ENCODE results near the gene CCDC137. TPM values are rescaled to one million over a fixed set of nuclear protein-coding genes. Genes with fewer than 3 reads are reported as not detected.
"Not testable (repeated sequence)": the region's sequence is repeated elsewhere in the genome, so short reads cannot be mapped to it uniquely, and the experiment has no call there.

CCDC137 gene, protein sequence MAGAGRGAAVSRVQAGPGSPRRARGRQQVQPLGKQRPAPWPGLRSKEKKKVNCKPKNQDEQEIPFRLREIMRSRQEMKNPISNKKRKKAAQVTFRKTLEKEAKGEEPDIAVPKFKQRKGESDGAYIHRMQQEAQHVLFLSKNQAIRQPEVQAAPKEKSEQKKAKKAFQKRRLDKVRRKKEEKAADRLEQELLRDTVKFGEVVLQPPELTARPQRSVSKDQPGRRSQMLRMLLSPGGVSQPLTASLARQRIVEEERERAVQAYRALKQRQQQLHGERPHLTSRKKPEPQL
- total RNA-seq (4.3 TPM), polyA plus RNA-seq (15.9 TPM)

DNA sequence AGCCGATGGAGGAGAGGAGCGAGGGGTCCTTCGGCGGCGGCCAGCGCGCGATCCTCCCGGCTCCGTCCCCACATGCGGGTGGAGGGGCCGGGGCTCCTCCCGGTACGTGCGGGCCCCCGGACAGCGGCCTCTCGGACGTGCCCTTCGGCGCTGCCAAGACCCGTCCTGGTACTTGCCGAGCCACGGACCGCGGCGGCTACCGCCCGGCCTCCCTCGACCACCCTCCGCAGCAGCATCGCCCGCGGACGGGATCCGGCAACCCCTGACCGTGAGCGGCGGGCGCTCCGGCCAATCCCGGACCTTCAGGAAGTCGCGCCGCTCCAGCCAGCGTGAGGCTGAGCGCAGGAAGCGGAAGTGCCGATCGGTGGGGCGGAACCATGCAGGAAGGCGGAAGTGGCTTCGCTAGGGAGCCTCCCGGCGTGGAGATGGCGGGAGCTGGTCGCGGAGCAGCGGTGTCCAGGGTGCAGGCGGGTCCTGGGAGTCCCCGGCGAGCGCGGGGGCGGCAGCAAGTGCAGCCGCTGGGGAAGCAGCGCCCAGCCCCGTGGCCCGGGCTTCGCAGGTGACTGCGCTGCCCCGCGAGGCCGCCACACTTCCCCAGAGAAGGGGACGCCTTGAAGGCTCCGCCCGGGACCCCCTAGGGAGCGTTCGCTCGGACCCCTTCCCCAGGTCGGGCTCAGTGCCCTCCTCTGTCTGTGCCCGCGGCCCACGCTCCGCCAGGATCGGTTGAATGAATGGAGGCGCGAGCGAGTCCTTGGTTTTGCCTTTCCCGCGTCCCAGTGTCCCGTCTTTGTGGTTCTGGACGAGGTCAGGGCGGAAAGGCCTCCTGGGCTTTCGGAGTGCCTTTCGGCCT is at the start of gene CCDC137, which contains the start of gene OXLD1:
Gene CCDC137, plus strand, starts transcription at position 396 of the 850 bp plus-strand sequence. Its CDS starts 30 bp downstream, at position 426.
Gene OXLD1, minus strand, starts transcription at position 264 of the 850 bp plus-strand sequence. Its CDS starts 28 bp downstream, at position 236.
- H3K4me3 ChIP-seq (ENCODE audit: low read depth, low read length) = peak within 1 kb of the TSS; percentile 81
- no peaks in the 10 kb centered on the region for H3K36me3 ChIP-seq (ENCODE audit: insufficient read depth)
- H3K4me1 ChIP-seq (ENCODE audit: insufficient read depth) = peaks cover 2% of the 10 kb centered on the region
- DNase-seq (ENCODE audit: extremely low spot score) = peak; percentile 82
- H3K27ac ChIP-seq (ENCODE audit: low read depth) = peak within 1 kb of the TSS; percentile 71
- under 1% methylated on average over 96 of the region's 96 CpGs for WGBS

DNA sequence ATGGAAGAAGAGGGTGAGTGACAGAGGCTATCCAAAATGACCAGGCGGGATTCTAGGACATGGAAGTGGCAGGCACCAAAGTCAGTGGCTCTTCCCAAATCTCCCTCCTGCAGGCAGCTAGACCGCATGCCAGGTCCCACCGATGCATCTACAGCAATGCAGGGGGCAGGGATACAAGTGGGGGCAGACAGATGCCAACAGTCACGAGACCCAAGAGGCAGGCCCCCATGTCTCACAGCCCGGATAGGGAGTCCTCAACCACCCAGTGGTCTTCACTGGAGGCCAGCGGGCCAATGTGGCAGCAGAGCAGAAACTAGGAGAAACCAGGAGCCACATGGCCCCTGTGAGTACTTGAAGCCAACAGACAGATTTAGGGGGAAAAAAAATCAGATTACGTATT is 49.7 kb upstream of the CCDC137 start:
- no peak for DNase-seq (ENCODE audit: extremely low spot score)
- no peak overlapping the region for H3K27ac ChIP-seq (ENCODE audit: low read depth)
- H3K4me3 ChIP-seq (ENCODE audit: low read depth, low read length) = no peak overlapping the region
- no peaks in the 10 kb centered on the region for H3K4me1 ChIP-seq (ENCODE audit: insufficient read depth)
- WGBS = 65% methylated on average over 7 of the region's 7 CpGs
- H3K36me3 ChIP-seq (ENCODE audit: insufficient read depth) = peaks cover 7% of the 10 kb centered on the region

DNA sequence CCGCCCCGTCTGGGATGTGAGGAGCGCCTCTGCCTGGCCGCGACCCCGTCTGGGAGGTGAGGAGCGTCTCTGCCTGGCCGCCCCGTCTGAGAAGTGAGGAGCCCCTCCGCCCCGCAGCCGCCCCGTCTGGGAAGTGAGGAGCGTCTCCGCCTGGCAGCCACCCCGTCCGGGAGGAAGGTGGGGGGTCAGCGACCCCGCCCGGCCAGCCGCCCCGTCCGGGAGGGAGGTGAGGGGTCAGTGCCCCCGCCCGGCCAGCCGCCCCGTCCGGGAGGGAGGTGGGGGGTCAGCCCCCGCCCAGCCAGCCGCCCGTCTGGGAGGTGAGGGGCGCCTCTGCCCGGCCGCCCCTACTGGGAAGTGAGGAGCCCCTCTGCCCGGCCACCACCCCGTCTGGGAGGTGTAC is 48.2 kb upstream of the CCDC137 start:
- not testable (repeated sequence) for H3K4me1 ChIP-seq (ENCODE audit: insufficient read depth); H3K36me3 ChIP-seq (ENCODE audit: insufficient read depth); H3K27ac ChIP-seq (ENCODE audit: low read depth); H3K4me3 ChIP-seq (ENCODE audit: low read depth, low read length); DNase-seq (ENCODE audit: extremely low spot score)
- WGBS = 93% methylated on average over 32 of the region's 36 CpGs

DNA sequence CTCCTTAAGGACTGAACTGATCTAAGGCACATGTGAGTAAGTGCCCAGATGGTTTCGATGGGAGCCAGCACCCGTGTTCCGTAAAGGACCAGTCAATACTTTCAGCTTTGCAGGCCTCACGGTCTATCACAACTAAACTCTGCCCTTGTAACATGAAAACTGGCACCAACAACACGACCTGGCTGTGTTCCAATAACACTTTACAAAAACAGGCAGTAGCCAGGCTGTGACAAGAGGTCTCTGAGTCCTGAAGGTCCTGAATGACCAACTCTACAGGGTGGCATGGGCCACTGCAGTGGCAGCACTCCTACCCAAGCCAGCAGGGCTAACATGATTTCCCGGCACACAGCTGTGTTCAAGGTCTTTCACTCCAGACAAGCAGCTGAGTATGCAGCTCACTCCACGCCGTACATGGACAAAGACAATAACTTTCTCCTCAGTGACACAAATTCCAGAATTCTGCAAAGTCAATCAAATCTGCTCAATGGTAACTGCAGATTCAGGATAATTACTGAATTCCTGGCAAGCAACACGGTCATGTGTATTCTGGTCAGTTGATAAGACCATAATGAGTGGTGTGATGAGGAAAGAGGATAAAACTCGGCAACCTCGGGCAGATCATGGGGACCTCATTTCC is 44.9 kb upstream of the CCDC137 start:
- DNase-seq (ENCODE audit: extremely low spot score) = no peak
- Histone ChIP-seq H3K4me1 (ENCODE audit: insufficient read depth) (no peaks in the 10 kb centered on the region), H3K4me3 (ENCODE audit: low read depth, low read length) (no peak overlapping the region), H3K36me3 (ENCODE audit: insufficient read depth) (peaks cover 10% of the 10 kb centered on the region), H3K27ac (ENCODE audit: low read depth) (no peak overlapping the region)
- 86% methylated on average over 11 of the region's 11 CpGs for WGBS

DNA sequence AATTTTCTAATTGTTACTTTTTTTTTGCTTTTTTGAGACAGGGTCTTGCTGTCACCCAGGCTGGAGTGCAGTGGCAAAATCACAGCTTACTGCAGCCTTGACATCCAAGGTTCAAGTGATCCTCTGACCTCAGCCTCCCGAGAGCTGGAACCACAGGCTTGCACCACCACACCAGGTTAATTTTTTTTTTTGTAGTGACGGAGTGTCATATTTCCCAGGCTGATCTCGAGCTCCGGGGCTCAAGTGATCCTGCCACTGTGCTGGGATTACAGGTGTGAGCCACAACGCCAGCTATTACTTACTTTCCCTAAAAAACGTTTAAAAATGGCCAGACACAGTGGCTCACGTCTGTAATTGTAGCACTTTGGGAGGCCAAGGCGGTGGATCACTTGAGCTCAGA is 36.3 kb upstream of the CCDC137 start:
- Histone ChIP-seq H3K4me3 (ENCODE audit: low read depth, low read length) (no peak overlapping the region), H3K27ac (ENCODE audit: low read depth) (no peak overlapping the region), H3K36me3 (ENCODE audit: insufficient read depth) (peaks cover 10% of the 10 kb centered on the region), H3K4me1 (ENCODE audit: insufficient read depth) (no peaks in the 10 kb centered on the region)
- DNase-seq (ENCODE audit: extremely low spot score) = no peak
- 85% methylated on average over 8 of the region's 8 CpGs for WGBS

DNA sequence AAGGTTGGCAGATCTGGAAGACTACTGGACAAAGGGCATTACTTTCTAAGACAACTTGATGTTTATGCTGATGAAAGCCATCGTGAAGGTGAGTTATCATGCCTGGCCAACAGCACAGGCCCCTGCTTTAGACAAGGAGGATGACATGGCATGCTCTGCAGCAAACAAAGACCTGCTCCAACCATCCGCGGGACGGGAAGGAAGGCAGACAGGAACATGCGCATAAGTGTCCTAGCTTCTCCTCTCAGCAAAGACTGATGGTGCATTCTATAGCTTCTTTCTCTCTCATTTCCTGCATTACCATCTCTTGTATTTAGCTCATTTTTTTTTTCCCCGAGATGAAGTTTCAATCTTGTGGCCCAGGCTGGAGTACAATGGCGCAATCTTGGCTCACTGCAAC is 35.1 kb upstream of the CCDC137 start:
- WGBS = 73% methylated on average over 7 of the region's 7 CpGs
- no peaks in the 10 kb centered on the region for H3K4me1 ChIP-seq (ENCODE audit: insufficient read depth)

DNA sequence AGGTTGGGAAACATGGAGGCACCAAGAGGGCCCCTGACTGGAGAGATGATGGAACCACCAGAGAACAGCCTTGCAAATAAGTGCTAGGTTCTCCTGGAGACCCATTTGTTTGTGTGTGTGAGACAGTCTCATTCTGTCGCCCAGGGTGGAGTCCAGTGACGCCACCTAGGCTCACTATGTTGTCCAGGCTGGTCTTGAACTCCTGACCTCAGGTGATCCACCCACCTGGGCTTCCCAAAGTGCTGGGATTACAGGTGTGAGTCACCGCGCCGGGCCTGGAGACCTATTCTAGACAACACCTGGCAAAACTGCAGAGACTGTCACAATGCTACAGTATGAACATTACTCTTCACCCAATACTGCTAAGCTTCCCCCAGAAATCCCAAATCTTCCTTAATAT is 31.1 kb upstream of the CCDC137 start:
- Histone ChIP-seq H3K4me3 (ENCODE audit: low read depth, low read length) (no peak overlapping the region), H3K4me1 (ENCODE audit: insufficient read depth) (no peaks in the 10 kb centered on the region), H3K36me3 (ENCODE audit: insufficient read depth) (no peaks in the 10 kb centered on the region), H3K27ac (ENCODE audit: low read depth) (no peak overlapping the region)
- no peak for DNase-seq (ENCODE audit: extremely low spot score)
- WGBS = 89% methylated on average over 5 of the region's 5 CpGs

More for the DNA sequence above, 35.1 kb upstream of the CCDC137 start:
- Histone ChIP-seq H3K4me3 (ENCODE audit: low read depth, low read length) (no peak overlapping the region), H3K27ac (ENCODE audit: low read depth) (no peak overlapping the region), H3K36me3 (ENCODE audit: insufficient read depth) (peaks cover 7% of the 10 kb centered on the region)
- no peak for DNase-seq (ENCODE audit: extremely low spot score)

DNA sequence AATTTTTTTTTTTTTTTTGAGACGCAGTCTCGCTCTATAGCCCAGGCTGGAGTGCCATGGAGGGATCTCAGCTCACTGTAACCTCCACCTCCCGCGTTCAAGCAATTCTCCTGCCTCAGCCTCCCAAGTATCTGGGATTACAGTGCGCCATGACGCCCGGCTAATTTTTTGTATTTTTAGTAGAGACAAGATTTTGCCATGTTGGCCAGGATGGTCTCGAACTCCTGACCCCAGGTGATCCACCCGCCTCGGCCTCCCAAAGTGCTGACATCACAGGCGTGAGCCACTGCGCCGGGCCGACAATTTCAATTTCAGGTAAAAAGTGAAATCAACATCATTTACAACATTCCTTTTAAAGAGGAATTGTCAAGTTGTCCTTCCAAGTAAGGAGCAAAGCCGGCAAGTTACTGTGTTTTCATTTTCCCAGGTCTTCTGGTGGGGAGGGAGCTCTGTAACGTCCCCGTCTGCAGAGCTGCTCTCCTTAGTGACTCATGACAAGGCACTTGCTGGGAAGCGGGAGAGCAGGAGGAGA is 30.5 kb upstream of the CCDC137 start:
- H3K4me1 ChIP-seq (ENCODE audit: insufficient read depth) = no peaks in the 10 kb centered on the region
- no peaks in the 10 kb centered on the region for H3K36me3 ChIP-seq (ENCODE audit: insufficient read depth)
- peak overlapping the region; percentile 76 for H3K27ac ChIP-seq (ENCODE audit: low read depth)
- H3K4me3 ChIP-seq (ENCODE audit: low read depth, low read length) = peak overlapping the region; percentile 87
- DNase-seq (ENCODE audit: extremely low spot score) = no peak
- 36% methylated on average over 18 of the region's 18 CpGs for WGBS

DNA sequence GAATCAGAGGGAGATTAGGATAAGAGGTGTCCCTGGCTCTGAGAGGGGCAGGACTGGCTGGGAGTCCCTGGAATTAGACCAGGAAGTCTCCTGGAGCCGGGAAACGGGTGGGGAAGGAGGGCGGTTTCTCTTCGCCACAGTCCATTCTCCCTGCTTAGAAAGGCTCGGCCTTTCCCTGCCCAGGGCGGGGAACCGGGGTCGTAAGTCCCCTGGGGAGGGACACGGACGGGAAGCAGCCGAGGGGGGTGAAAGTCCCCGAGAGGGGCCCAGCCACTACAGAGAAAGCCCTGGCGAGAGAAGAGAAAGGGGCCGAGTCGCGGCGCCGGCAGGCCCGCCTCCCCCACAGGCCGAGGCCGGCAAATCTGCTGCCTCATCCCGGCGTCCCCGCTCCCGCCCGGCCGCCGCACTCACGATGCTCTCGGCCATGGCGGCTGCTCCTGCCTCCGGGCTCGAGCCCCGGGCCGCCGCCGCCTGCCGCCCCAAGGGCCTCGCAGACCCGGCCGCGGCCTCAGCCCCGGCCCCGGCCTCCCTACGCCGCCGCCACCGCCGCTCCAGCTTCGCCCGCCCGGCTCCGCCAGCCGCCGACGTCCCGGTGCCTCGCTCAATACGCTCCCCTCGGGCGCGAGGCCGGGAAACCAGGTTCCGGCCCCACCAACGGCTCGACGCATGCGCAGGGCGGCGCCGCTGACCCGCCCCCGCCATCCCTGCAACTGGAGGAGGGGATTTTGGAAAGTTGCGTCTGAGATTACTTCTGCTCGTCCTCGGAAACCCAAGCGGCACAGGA is 29.8 kb upstream of the CCDC137 start, which contains the start of the genes NPLOC4 and TSPAN10:
Gene NPLOC4, minus strand, starts transcription at position 608 of the 784 bp plus-strand sequence. Its CDS starts 182 bp downstream, at position 426.
Gene TSPAN10, plus strand, starts transcription at position 692 of the 784 bp plus-strand sequence. CDS start 5,217 bp downstream, outside the sequence.
- under 1% methylated on average over 77 of the region's 77 CpGs for whole genome bisulfite sequencing
- peak within 1 kb of the TSS; percentile 87 for H3K4me3 ChIP-seq (ENCODE audit: low read depth, low read length)
- H3K36me3 ChIP-seq (ENCODE audit: insufficient read depth) = no peaks in the 10 kb centered on the region
- DNase-seq (ENCODE audit: extremely low spot score) = peak; percentile 60
- H3K4me1 ChIP-seq (ENCODE audit: insufficient read depth) = no peaks in the 10 kb centered on the region
- peak within 1 kb of the TSS; percentile 76 for H3K27ac ChIP-seq (ENCODE audit: low read depth)

DNA sequence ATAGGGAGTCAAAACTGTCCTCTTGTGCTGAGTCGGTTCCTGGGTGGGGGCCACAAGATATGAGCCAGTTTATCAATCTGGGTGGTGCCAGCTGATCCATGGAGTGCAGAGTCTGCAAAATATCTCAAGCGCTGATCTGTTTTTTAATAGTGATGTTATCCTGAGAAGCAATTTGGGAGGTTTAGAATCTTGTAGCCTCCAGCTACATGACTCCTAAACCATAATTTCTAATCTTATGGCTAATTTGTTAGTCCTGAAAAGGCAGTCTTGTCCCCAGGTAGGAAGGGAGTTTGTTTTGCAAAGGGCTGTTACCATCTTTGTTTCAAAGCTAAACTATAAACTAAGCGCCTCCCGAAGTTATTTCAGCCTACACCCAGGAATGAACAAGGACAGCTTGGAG is 27.9 kb upstream of the CCDC137 start:
- Histone ChIP-seq H3K4me1 (ENCODE audit: insufficient read depth) (no peaks in the 10 kb centered on the region), H3K4me3 (ENCODE audit: low read depth, low read length) (no peak overlapping the region), H3K36me3 (ENCODE audit: insufficient read depth) (no peaks in the 10 kb centered on the region), H3K27ac (ENCODE audit: low read depth) (no peak overlapping the region)
- DNase-seq (ENCODE audit: extremely low spot score) = no peak
- 71% methylated on average over 4 of the region's 4 CpGs for WGBS

DNA sequence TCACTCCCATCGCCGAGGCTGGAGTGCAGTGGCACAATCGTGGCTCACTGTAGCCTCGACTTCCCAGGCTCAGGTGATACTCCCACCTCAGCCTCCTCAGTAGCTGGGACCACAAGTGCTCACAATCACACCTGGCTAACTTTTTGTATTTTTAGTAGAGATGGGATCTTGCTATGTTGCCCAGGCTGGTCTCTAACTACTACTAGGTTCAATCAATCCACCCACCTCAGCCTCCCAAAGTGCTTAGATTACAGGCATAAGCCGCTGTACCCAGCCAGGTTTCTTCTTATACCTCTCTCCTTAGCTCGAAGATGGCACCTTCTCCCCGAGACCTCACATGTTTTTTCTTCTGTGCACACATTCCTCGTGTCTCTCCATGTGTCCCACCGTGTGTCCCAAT is 26.5 kb upstream of the CCDC137 start:
- no peak overlapping the region for H3K4me3 ChIP-seq (ENCODE audit: low read depth, low read length)
- no peaks in the 10 kb centered on the region for H3K4me1 ChIP-seq (ENCODE audit: insufficient read depth)
- no peak for DNase-seq (ENCODE audit: extremely low spot score)
- H3K27ac ChIP-seq (ENCODE audit: low read depth) = no peak overlapping the region
- H3K36me3 ChIP-seq (ENCODE audit: insufficient read depth) = no peaks in the 10 kb centered on the region
- WGBS = 92% methylated on average over 9 of the region's 9 CpGs

DNA sequence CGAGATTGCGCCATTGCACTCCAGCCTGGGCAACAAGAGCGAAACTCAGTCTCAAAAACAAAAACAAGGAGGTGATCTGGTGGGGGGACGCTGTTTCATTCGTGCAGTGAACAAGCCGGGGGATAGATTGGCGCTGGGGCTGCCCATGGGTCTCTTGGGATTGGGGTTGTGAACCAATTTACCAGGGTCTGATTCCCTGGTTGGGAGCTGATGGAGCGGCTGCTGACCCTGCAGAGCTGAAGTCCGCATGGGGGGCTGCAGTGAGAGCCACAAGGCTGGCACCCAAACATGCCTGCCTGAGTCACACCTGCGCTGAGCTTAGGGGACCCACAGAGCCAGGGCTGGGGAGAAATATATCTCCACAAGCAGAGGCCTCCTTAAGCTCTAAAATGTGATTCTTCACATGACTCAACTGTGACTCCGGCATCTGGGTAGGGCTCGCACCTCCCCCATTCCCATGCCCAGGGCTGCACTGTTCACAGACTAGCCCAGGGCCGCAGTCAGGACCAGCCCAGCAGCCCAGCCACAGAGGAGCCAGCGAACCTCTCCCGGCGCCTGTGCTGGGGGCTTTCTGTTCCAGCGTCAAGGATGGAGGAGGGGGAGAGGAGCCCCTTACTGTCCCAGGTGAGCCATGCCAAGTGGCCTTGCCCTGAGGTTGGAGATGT is 24.6 kb upstream of the CCDC137 start:
- no peak overlapping the region for H3K27ac ChIP-seq (ENCODE audit: low read depth)
- H3K36me3 ChIP-seq (ENCODE audit: insufficient read depth) = no peaks in the 10 kb centered on the region
- WGBS = 88% methylated on average over 17 of the region's 17 CpGs
- no peak for DNase-seq (ENCODE audit: extremely low spot score)
- H3K4me3 ChIP-seq (ENCODE audit: low read depth, low read length) = no peak overlapping the region
- H3K4me1 ChIP-seq (ENCODE audit: insufficient read depth) = no peaks in the 10 kb centered on the region

All from urinary bladder (tissue), 4 donors.